SK-N-SH (cell line): ENCODE measurements around the gene GALT. TPM values are rescaled to one million over a fixed set of nuclear protein-coding genes. Genes with fewer than 3 reads are reported as not detected.

Source experiments
- CTCF ChIA-PET: fragments of 300-600, 350-600 bp; formaldehyde crosslinking; extraction: SDS; loops from one replicate; lab custom pipeline; 2021; lab: Yijun Ruan, JAX
- POLR2A ChIA-PET: fragments of 350-600 bp; sonication (Branson Sonifier 250); formaldehyde crosslinking; extraction: SDS; loops from one replicate; lab custom pipeline; 2020; ENCODE audit warnings: antibody characterized with exemption, inconsistent platforms; lab: Yijun Ruan, JAX
- DNase-seq: peaks from one replicate; pipeline ENCODE4 v3.0.0; 2012
- H2AFZ ChIP-seq: fragments of 200-600 bp; sonication (generic); 2 replicates; pipeline ENCODE4 v1.8.1; 2016; ENCODE audit warnings: antibody characterized with exemption, mild to moderate bottlenecking, low read depth
- H3F3A ChIP-seq: fragments of 200-600 bp; sonication (generic); replicated peaks from 2 replicates; pipeline ENCODE3; 2016; ENCODE audit warnings: antibody characterized with exemption, mild to moderate bottlenecking; ENCODE audit not compliant: insufficient read depth
- H3K27ac ChIP-seq, 2 experiments: fragments of 200-500 bp in 1 of 2; fragments of 200-600 bp in 1 of 2; sonication (Bioruptor generic) in 1 of 2; sonication (generic), shearing (Covaris generic) in 1 of 2; 2 replicates each; pipeline versions ENCODE4 v1.5.1 to v1.6.1; 2014 to 2016; ENCODE audit warnings: low read depth in 2 of 2, inconsistent platforms in 1 of 2, low read length in 1 of 2, mild to moderate bottlenecking in 1 of 2, mixed read lengths in 1 of 2
- H3K27me3 ChIP-seq: fragments of 200-600 bp; sonication (generic), shearing (Covaris generic); 2 replicates; pipeline ENCODE4 v1.6.1; 2016; ENCODE audit warnings: mixed run types; ENCODE audit not compliant: insufficient read depth
- H3K36me3 ChIP-seq, 2 experiments: fragments of 200-500 bp in 1 of 2; fragments of 200-600 bp in 1 of 2; sonication (Bioruptor generic) in 1 of 2; sonication (generic) in 1 of 2; replicated peaks in 1 of 2; 2 replicates each; pipeline versions ENCODE3 to v1.5.1; 2014 to 2016; ENCODE audit warnings: low read length in 1 of 2, mild to moderate bottlenecking in 1 of 2; ENCODE audit not compliant: insufficient read depth in 2 of 2, control insufficient read depth in 1 of 2
- H3K4me1 ChIP-seq, 2 experiments: fragments of 200-500 bp in 1 of 2; fragments of 200-600 bp in 1 of 2; sonication (Bioruptor generic) in 1 of 2; sonication (generic), shearing (Covaris generic) in 1 of 2; 2 replicates each; pipeline versions ENCODE4 v1.5.1 to v1.6.1; 2014 to 2016; ENCODE audit warnings: low read depth in 1 of 2, low read length in 1 of 2, mixed run types in 1 of 2; ENCODE audit not compliant: insufficient read depth in 2 of 2, control insufficient read depth in 1 of 2
- H3K4me2 ChIP-seq: fragments of 200-600 bp; sonication (generic), shearing (Covaris generic); 2 replicates; pipeline ENCODE4 v1.6.1; 2017; ENCODE audit warnings: mixed run types
- H3K4me3 ChIP-seq, 2 experiments: fragments of 200-500 bp in 1 of 2; fragments of 200-600 bp in 1 of 2; sonication (Bioruptor generic) in 1 of 2; sonication (generic), shearing (Covaris generic) in 1 of 2; 2 replicates each; pipeline versions ENCODE4 v1.5.1 to v1.8.1; 2014 to 2016; ENCODE audit warnings: low read depth in 2 of 2, inconsistent platforms in 1 of 2, low read length in 1 of 2, mild to moderate bottlenecking in 1 of 2, mixed read lengths in 1 of 2, moderate library complexity in 1 of 2
- H3K79me2 ChIP-seq: fragments of 200-600 bp; sonication (generic); 2 replicates; pipeline ENCODE4 v1.8.1; 2017; ENCODE audit warnings: mild to moderate bottlenecking; ENCODE audit not compliant: insufficient read depth
- H3K9ac ChIP-seq: fragments of 200-600 bp; sonication (generic); 2 replicates; pipeline ENCODE4 v1.6.1; 2017; ENCODE audit warnings: mixed run types
- H3K9me2 ChIP-seq: fragments of 200-600 bp; sonication (generic); 2 replicates; pipeline ENCODE4 v1.6.1; 2017; ENCODE audit warnings: mixed run types
- H3K9me3 ChIP-seq: fragments of 200-600 bp; sonication (generic); 2 replicates; pipeline ENCODE4 v1.6.1; 2017; ENCODE audit warnings: mixed run types, mild to moderate bottlenecking, moderate library complexity
- H4K20me1 ChIP-seq: fragments of 200-600 bp; sonication (generic); 2 replicates; pipeline ENCODE4 v1.6.1; 2017; ENCODE audit warnings: mild to moderate bottlenecking, mixed run types; ENCODE audit not compliant: insufficient read depth
- CTCF ChIP-seq: fragments of 200-600 bp; sonication (generic); IDR thresholded peaks from 2 replicates; pipeline ENCODE4 v1.6.1; 2017; ENCODE audit warnings: antibody characterized with exemption, mild to moderate bottlenecking, moderate library complexity
- EP300 ChIP-seq, 2 experiments: IDR thresholded peaks; 2 replicates each; pipeline versions ENCODE4 v1.4.0 to v1.6.1; 2012; ENCODE audit warnings: borderline replicate concordance in 1 of 2, low read depth in 1 of 2, low read length in 1 of 2
- FOSL2 ChIP-seq: IDR thresholded peaks from 2 replicates; pipeline ENCODE4 v1.4.0; 2012; ENCODE audit warnings: low read depth, mild to moderate bottlenecking, moderate library complexity, borderline replicate concordance
- FOXJ3 ChIP-seq: sonication (generic); formaldehyde crosslinking; IDR thresholded peaks from 2 replicates; pipeline ENCODE4 v1.5.1; 2020; ENCODE audit warnings: mild to moderate bottlenecking, missing genetic modification reagents
- FOXM1 ChIP-seq: IDR thresholded peaks from 2 replicates; pipeline ENCODE4 v1.4.0; 2012; ENCODE audit warnings: low read depth, mild to moderate bottlenecking
- GABPA ChIP-seq: IDR thresholded peaks from 2 replicates; pipeline ENCODE4 v1.4.0; 2012; ENCODE audit warnings: low read depth, mild to moderate bottlenecking
- IRF3 ChIP-seq: fragments of 150-350 bp; IDR thresholded peaks from 2 replicates; pipeline ENCODE4 v1.6.1; 2016; ENCODE audit warnings: mild to moderate bottlenecking, low read depth, low read length
- MAX ChIP-seq: IDR thresholded peaks from 2 replicates; pipeline ENCODE4 v1.4.0; 2012; ENCODE audit warnings: low read depth
- MXI1 ChIP-seq: IDR thresholded peaks from 2 replicates; pipeline ENCODE4 v1.6.1; 2012; ENCODE audit warnings: mild to moderate bottlenecking, low read depth, low read length, improper control_type of control experiment
- PBX3 ChIP-seq: IDR thresholded peaks from 2 replicates; pipeline ENCODE4; 2012
- RAD21 ChIP-seq: IDR thresholded peaks from 2 replicates; pipeline ENCODE4 v1.6.1; 2012; ENCODE audit warnings: mild to moderate bottlenecking, low read length
- REST ChIP-seq: IDR thresholded peaks from 2 replicates; pipeline ENCODE4 v1.6.1; 2012; ENCODE audit warnings: mild to moderate bottlenecking, low read depth, low read length, moderate library complexity
- SIN3A ChIP-seq: IDR thresholded peaks from 2 replicates; pipeline ENCODE4 v1.6.1; 2012; ENCODE audit warnings: low read depth, mild to moderate bottlenecking, low read length, moderate library complexity, borderline replicate concordance
- USF2 ChIP-seq: fragments of 150-350 bp; IDR thresholded peaks from 2 replicates; pipeline ENCODE4 v1.6.1; 2017; ENCODE audit warnings: antibody characterized with exemption, low read length, low read depth, borderline replicate concordance
- YY1 ChIP-seq: IDR thresholded peaks from 2 replicates; pipeline ENCODE4 v1.4.0; 2012; ENCODE audit warnings: low read depth, mild to moderate bottlenecking
- WGBS: methylation state at CpG from one replicate; pipeline ENCODE4 v1.1.6; 2017; ENCODE audit warnings: low lambda C conversion rate; 5-methylcytosine and 5-hydroxymethylcytosine counted together
- polyA plus RNA-seq, 3 experiments: library from polyadenylated mRNA; depleted of rRNA; stranded (reverse); fragments of >200 nt; gene quantifications; 2 replicates each; pipeline ENCODE4 v1.2.3, GENCODE V29; 2012

Gene GALT
- polyA plus RNA-seq, 1 of the 3 experiments (the other 2 are of a cell fraction) = 45.9 TPM

GRCh38 chr9:34690983-34691935, 44.8 kb downstream of the GALT start, which contains the start of gene CCL19:
Gene CCL19, minus strand, starts transcription at chr9:34691276. Its CDS starts 137 bp downstream, at chr9:34691139.
- H4K20me1 ChIP-seq = no peaks in the 10 kb centered on the region
- H3K79me2 ChIP-seq = no peaks in the 10 kb centered on the region
- H3K9ac ChIP-seq = no peak within 1 kb of the TSS
- no peaks in the 10 kb centered on the region for H3K9me3 ChIP-seq
- no peaks in the 10 kb centered on the region; a peak in 1 of 4 replicates for H3K4me1 ChIP-seq
- H3K27ac ChIP-seq = no peak within 1 kb of the TSS
- no peak within 1 kb of the TSS for H2AFZ ChIP-seq
- H3K27me3 ChIP-seq = no peaks in the 10 kb centered on the region
- H3K9me2 ChIP-seq = no peaks in the 10 kb centered on the region
- CTCF ChIA-PET = interaction anchor here (0.8 to 3.1 kb wide), 4 partner anchors 11 to 26 kb away, joined by 3 to 26 read pairs (median 6); no protein-coding TSS in a partner anchor
- POLR2A ChIA-PET = no interaction called here
- TF ChIP-seq FOXM1 = no peak
- TF ChIP-seq PBX3 = no peak
- TF ChIP-seq IRF3 = no peak
- TF ChIP-seq EP300 (IDR thresholded peaks at IDR 0.05; ENCODE audit: borderline replicate concordance in 1 of 2, low read depth in 1 of 2, low read length in 1 of 2) = no peak
- no peak for TF ChIP-seq RAD21
- no peak for TF ChIP-seq USF2
- TF ChIP-seq GABPA = no peak
- TF ChIP-seq SIN3A = no peak
- TF ChIP-seq MXI1 = no peak
- no peak for TF ChIP-seq YY1
- TF ChIP-seq FOSL2 = no peak
- TF ChIP-seq REST = no peak
- TF ChIP-seq FOXJ3 (CRISPR knock-in tag) = no peak
- TF ChIP-seq MAX = no peak
- no peak for TF ChIP-seq CTCF
- TF ChIP-seq, all 33 proteins: peak for 0
- Histone ChIP-seq H3K4me3 (no peak within 1 kb of the TSS), H3K36me3 (no peaks in the 10 kb centered on the region), H3K4me2 (no peak within 1 kb of the TSS), H3F3A (no peaks in the 10 kb centered on the region)
- DNase-seq = no peak
- WGBS = 59% methylated on average over 3 of the region's 6 CpGs
